ENCODE data around the gene MROH8. TPM values are rescaled to one million over a fixed set of nuclear protein-coding genes. Genes with fewer than 3 reads are reported as not detected.

The MROH8 gene
- total RNA-seq, 4 donors from 2014 or later = 1.6 to 6.2 (median 3.2) TPM

DNA sequence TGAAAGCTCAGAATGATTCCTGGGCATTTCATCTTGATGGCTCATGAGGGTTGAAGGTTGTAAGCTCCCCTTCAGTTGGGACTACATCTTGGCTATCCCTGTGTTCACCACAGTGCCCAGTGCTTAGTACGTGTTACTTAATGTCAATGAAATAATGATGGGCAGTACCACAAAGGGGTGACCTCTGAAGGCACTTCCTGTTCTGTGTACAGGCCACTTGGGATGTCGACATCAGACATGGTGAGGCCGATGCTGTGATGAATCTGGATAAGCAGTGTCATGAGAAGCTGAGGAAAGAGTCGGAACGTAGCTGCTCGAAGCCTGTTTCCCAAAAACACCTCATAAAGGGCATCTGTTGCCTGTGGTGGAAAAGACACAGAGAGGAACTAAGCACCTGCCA is 55.9 kb downstream of the MROH8 start:
- WGBS, 2 donors (ENCODE audit: low coverage in 1 of 2) = 85 to 86% methylated on average over 4 of the region's 6 CpGs
- peaks cover 0 to 4% of the 10 kb centered on the region in 2 donors for H3K36me3 ChIP-seq
- no peak overlapping the region for H3K4me3 ChIP-seq
- TF ChIP-seq EP300 (IDR thresholded peaks at IDR 0.05) = no peak
- TF ChIP-seq, protein P1, sequence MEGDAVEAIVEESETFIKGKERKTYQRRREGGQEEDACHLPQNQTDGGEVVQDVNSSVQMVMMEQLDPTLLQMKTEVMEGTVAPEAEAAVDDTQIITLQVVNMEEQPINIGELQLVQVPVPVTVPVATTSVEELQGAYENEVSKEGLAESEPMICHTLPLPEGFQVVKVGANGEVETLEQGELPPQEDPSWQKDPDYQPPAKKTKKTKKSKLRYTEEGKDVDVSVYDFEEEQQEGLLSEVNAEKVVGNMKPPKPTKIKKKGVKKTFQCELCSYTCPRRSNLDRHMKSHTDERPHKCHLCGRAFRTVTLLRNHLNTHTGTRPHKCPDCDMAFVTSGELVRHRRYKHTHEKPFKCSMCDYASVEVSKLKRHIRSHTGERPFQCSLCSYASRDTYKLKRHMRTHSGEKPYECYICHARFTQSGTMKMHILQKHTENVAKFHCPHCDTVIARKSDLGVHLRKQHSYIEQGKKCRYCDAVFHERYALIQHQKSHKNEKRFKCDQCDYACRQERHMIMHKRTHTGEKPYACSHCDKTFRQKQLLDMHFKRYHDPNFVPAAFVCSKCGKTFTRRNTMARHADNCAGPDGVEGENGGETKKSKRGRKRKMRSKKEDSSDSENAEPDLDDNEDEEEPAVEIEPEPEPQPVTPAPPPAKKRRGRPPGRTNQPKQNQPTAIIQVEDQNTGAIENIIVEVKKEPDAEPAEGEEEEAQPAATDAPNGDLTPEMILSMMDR (IDR thresholded peaks at IDR 0.05) = no peak
- no peak for TF ChIP-seq POLR2A (IDR thresholded peaks at IDR 0.05)
- TF ChIP-seq POLR2AphosphoS5 (IDR thresholded peaks at IDR 0.05) = no peak
- no peaks in the 10 kb centered on the region for H3K9me3 ChIP-seq
- no peak for ATAC-seq
- no peaks in the 10 kb centered on the region for H3K27me3 ChIP-seq
- no peak overlapping the region for H3K27ac ChIP-seq
- no peaks in the 10 kb centered on the region for H3K4me1 ChIP-seq

DNA sequence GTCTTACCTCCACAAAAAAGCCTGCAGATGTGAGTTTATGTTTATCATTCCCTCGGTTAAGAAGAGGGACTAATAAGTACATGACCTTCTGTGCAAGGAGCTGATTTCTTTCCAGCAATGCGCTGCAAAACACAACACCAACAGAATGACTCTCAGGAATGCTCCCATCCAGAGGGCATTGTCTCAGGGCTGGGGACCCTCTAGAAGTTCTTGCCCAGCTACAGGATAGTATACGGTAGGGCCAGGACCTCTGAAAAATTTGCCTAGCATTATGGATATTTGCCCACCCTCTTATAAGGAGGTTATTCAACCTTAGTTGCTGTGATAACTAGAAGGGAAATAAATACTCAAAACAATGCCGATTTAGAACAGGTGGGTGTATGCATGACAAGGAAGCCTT is 58.9 kb downstream of the MROH8 start:
- ATAC-seq = no peak
- 73 to 94% methylated on average over 1 to 2 of the region's 4 CpGs for WGBS, 2 donors (ENCODE audit: low coverage in 1 of 2)
- Histone ChIP-seq H3K4me3 (no peak overlapping the region), H3K27ac (no peak overlapping the region), H3K36me3 (peaks cover 0 to 4% of the 10 kb centered on the region in 2 donors), H3K9me3 (no peaks in the 10 kb centered on the region), H3K27me3 (no peaks in the 10 kb centered on the region), H3K4me1 (no peaks in the 10 kb centered on the region)
- TF ChIP-seq POLR2A (IDR thresholded peaks at IDR 0.05) (no peak), POLR2AphosphoS5 (IDR thresholded peaks at IDR 0.05) (no peak), EP300 (IDR thresholded peaks at IDR 0.05) (no peak)
- TF ChIP-seq, protein P1 (IDR thresholded peaks at IDR 0.05) = no peak

DNA sequence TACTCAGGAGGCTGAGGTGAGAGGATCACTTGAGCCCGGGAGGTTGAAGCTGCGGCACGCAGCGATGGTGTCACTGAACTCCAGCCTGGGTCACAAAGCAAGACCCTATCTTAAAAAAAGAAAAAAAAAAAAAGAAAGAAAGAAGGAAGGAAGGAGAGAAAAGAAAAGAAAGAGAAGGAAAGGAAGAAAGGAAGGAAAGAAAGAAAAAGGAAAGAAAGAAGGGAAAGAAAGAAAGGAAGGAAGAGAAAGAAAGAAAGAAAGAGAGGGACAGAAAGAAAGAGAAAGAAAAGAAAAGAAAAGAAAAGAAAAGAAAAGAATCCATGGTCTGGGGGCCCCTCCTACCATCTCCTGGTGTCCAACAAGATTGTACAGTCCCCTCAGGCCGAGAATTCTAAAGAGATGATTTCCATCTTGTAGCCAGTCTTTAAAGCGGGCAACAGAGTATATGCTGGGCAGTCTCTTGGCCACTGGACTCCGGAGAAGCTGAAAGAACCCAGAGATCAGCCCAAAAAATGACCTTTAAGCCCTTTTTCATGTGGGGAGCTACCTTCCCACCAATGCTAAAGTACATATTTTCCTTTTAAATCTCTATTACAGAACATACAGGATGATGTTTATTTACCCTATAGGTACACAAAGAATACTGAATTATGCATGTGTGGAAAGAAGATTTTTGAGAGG is 59.9 kb downstream of the MROH8 start:
- 76 to 83% methylated on average over 3 to 6 of the region's 7 CpGs for WGBS, 2 donors (ENCODE audit: low coverage in 1 of 2)
- H3K4me3 ChIP-seq = no peak overlapping the region
- TF ChIP-seq POLR2AphosphoS5 (IDR thresholded peaks at IDR 0.05) (no peak), EP300 (IDR thresholded peaks at IDR 0.05) (no peak), POLR2A (IDR thresholded peaks at IDR 0.05) (no peak)
- TF ChIP-seq, protein P1 (IDR thresholded peaks at IDR 0.05) = no peak
- H3K9me3 ChIP-seq = no peaks in the 10 kb centered on the region
- no peak for ATAC-seq
- peaks cover 0 to 4% of the 10 kb centered on the region in 2 donors for H3K36me3 ChIP-seq
- no peak overlapping the region for H3K27ac ChIP-seq
- H3K27me3 ChIP-seq = no peaks in the 10 kb centered on the region
- H3K4me1 ChIP-seq = no peaks in the 10 kb centered on the region

DNA sequence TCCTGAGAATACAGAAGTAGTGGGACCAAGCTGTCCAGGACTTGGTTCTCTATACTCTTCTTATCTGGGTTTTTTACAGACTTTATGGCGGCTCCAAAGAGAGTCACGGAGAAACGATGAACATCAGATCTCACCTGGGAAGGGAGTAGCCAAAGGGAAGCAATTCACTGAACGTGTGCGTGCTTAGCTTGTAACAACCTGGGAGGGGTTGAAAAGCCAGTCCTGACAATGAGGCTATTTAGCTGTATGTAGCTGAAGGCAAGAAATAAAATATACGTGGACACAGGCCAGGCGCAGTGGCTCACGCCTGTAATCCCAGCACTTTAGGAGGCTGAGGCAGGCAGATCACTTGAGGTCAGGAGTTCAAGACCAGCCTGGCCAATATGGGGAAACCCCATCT is 65.3 kb downstream of the MROH8 start:
- Histone ChIP-seq H3K27ac (no peak overlapping the region), H3K27me3 (no peaks in the 10 kb centered on the region), H3K36me3 (peaks cover 0 to 12% of the 10 kb centered on the region in 2 donors), H3K4me1 (no peaks in the 10 kb centered on the region), H3K9me3 (no peaks in the 10 kb centered on the region), H3K4me3 (no peak overlapping the region)
- no peak for ATAC-seq
- 92 to 94% methylated on average over 5 to 8 of the region's 8 CpGs for WGBS, 2 donors (ENCODE audit: low coverage in 1 of 2)
- TF ChIP-seq POLR2A (IDR thresholded peaks at IDR 0.05) = no peak
- no peak for TF ChIP-seq EP300 (IDR thresholded peaks at IDR 0.05)

DNA sequence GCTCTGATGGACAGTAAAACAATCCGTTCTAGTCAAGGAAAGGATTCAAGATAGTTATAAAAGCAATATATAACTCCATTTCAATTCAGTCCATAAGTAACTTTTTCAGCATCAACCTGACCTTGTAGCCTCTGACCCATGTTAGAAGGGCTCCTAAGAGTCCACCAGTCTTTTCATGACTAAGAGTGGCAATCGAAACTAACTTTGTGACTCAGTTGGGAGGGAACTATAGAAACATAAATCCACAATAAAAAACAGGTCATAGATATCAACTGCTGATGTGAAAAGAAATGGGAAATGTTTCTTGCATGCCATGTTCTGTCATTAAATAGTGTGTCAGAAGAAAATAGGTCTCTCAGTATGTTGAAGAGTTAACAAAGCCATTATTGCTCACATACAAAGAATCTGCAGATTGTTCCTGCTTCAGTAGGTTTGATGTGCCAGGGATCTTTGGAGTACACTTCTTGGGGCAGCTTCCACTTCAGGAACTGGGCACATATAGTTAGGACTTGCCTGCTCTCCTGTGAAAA is 67.4 kb downstream of the MROH8 start:
- no peaks in the 10 kb centered on the region for H3K27me3 ChIP-seq
- H3K9me3 ChIP-seq = no peaks in the 10 kb centered on the region
- H3K4me1 ChIP-seq = no peaks in the 10 kb centered on the region
- WGBS, 2 donors (ENCODE audit: low coverage in 1 of 2) = 81 to 92% methylated on average over 2 of the region's 2 CpGs
- TF ChIP-seq POLR2AphosphoS5 (IDR thresholded peaks at IDR 0.05) (no peak), POLR2A (IDR thresholded peaks at IDR 0.05) (no peak), EP300 (IDR thresholded peaks at IDR 0.05) (no peak)
- TF ChIP-seq, protein P1 (IDR thresholded peaks at IDR 0.05) = no peak
- ATAC-seq = no peak
- H3K36me3 ChIP-seq = peaks cover 0 to 12% of the 10 kb centered on the region in 2 donors
- no peak overlapping the region for H3K27ac ChIP-seq
- H3K4me3 ChIP-seq = no peak overlapping the region

All from gastroesophageal sphincter (tissue), 4 donors.